Epithelial cell of umbilical artery (primary cell): ENCODE measurements around the gene TMEM221. TPM values are rescaled to one million over a fixed set of nuclear protein-coding genes. Genes with fewer than 3 reads are reported as not detected.

Experiments
- total RNA-seq: library from RNA; depleted of rRNA; stranded (reverse); fragments of >200 nt; gene quantifications from 2 replicates; pipeline ENCODE4 v1.2.3, GENCODE V29; 2014

Gene TMEM221
- not detected in 2 replicates for total RNA-seq

GRCh38 chr19:17448131-17448967 lies at the start of gene TMEM221:
Gene TMEM221, minus strand, starts transcription at chr19:17448668. Its CDS starts 206 bp downstream, at chr19:17448462.

GRCh38 chr19:17470068-17470841 lies 21.8 kb upstream of the TMEM221 start, which contains the start of gene SLC27A1:
Gene SLC27A1, plus strand, starts transcription at chr19:17470524. Its CDS starts 17 bp downstream, at chr19:17470541.

GRCh38 chr19:17460372-17461230 lies 12.1 kb upstream of the TMEM221 start, which contains the start of gene NXNL1:
Gene NXNL1, minus strand, starts transcription at chr19:17460926. Its CDS starts 57 bp downstream, at chr19:17460869.

DNA sequence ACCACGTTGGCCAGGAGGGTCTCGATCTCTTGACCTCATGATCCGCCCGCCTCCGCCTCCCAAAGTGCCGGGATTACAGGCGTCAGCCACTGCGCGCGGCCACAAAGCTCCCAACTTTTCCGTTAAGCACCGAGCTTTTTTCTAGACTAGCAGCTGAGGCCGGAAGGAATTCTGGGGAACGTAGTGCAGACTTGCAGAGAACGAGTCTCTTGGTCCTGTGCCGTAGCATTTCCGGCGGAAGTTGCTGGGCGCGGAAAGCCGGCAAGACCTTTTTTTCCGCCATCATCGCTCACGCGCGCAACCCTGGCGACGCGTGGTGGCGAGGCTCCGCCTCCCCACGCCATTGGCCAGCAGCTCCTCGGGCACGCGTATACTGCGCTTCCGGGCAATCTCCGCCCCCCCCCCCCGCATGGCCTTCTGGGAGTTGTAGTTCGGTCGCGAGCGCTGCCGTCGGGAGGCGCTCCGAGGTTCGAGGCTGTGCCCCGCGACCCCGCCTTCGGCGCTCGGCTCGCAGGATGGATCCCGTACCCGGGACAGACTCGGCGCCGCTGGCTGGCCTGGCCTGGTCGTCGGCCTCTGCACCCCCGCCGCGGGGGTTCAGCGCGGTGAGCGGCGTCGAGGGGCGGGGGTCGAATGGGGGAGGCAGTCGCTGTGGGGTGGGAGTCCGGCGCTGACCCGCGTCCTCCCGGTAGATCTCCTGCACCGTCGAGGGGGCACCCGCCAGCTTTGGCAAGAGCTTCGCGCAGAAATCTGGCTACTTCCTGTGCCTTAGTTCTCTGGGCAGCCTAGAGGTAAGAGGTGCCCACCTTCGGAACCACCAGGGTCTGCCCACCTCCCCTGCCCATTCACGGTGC lies 28.6 kb downstream of the TMEM221 start, which contains the start of gene MVB12A:
MVB12A (plus strand) TSS at position 427 of the 854 bp plus-strand sequence; CDS start at position 516, 89 bp downstream.

GRCh38 chr19:17405250-17406045 lies 43.0 kb downstream of the TMEM221 start, which contains the start of gene BST2:
Gene BST2, minus strand, starts transcription at chr19:17405630. Its CDS starts 55 bp downstream, at chr19:17405575.

GRCh38 chr19:17393914-17394313 lies 54.6 kb downstream of the TMEM221 start, which contains the start of gene CCDC194:
Gene CCDC194, minus strand, starts transcription at chr19:17394196. Its CDS starts 38 bp downstream, at chr19:17394158.

Other genes with a start within 250 kb of the TMEM221 start
- 19.2 and 19.6 TPM in 2 replicates for gene USE1, start 233.3 kb downstream of the TMEM221 start, total RNA-seq
- 4.1 and 4.2 TPM in 2 replicates for gene OCEL1, start 222.4 kb downstream of the TMEM221 start, total RNA-seq
- gene NR2F6, start 202.7 kb downstream of the TMEM221 start, total RNA-seq: 49.7 and 55.8 TPM in 2 replicates
- 13.3 and 17.2 TPM in 2 replicates for gene USHBP1, start 183.9 kb downstream of the TMEM221 start, total RNA-seq
- gene BABAM1, start 181.2 kb downstream of the TMEM221 start, total RNA-seq: 134 and 168 TPM in 2 replicates
- 0.65 and 1.4 TPM in 2 replicates for gene ANKLE1, start 166.8 kb downstream of the TMEM221 start, total RNA-seq
- gene ABHD8, start 145.2 kb downstream of the TMEM221 start, total RNA-seq: 5.2 and 9.9 TPM in 2 replicates
- gene MRPL34, start 142.8 kb downstream of the TMEM221 start, total RNA-seq: 33.8 and 37.7 TPM in 2 replicates
- 10.4 and 27.7 TPM in 2 replicates for gene DDA1, start 139.1 kb downstream of the TMEM221 start, total RNA-seq
- gene ANO8, start 113.8 kb downstream of the TMEM221 start, total RNA-seq: 3.6 and 3.8 TPM in 2 replicates
- gene GTPBP3, start 111.1 kb downstream of the TMEM221 start, total RNA-seq: 15.3 and 18.7 TPM in 2 replicates
- gene PLVAP, start 71.3 kb downstream of the TMEM221 start, total RNA-seq: 0.61 and 4.5 TPM in 2 replicates
- gene CCDC194, start 54.5 kb downstream of the TMEM221 start, total RNA-seq: under 0.01 and 1.2 TPM in 2 replicates
- 146 and 1,184 TPM in 2 replicates for gene BST2, start 43.0 kb downstream of the TMEM221 start, total RNA-seq
- 44.2 and 46.0 TPM in 2 replicates for gene MVB12A, start 28.6 kb downstream of the TMEM221 start, total RNA-seq
- gene NXNL1, start 12.3 kb upstream of the TMEM221 start, total RNA-seq: not detected in 2 replicates
- gene SLC27A1, start 21.9 kb upstream of the TMEM221 start, total RNA-seq: 7.8 and 9.6 TPM in 2 replicates
- 47.3 and 53.9 TPM in 2 replicates for gene PGLS, start 63.0 kb upstream of the TMEM221 start, total RNA-seq
- gene COLGALT1, start 107.0 kb upstream of the TMEM221 start, total RNA-seq: 72.8 and 87.1 TPM in 2 replicates
- gene UNC13A, start 239.7 kb upstream of the TMEM221 start, total RNA-seq: under 0.01 TPM in 1 of 2 replicates, not detected in the other